ENCODE data around the gene ZC3H18. TPM values are rescaled to one million over a fixed set of nuclear protein-coding genes. Genes with fewer than 3 reads are reported as not detected.

Gene ZC3H18
- total and polyA plus RNA-seq, 2 donors from 2014 or later, result 11.4 to 38.2 TPM

- FAIRE-seq (no peak), DNase-seq (no peak)
- Histone ChIP-seq H3K27ac (ENCODE audit: low read depth in 2 of 2, low read length in 2 of 2) (no peak overlapping the region), H3K9me3 (ENCODE audit: control insufficient read depth in 2 of 3, insufficient read depth in 1 of 3, low read length in 3 of 3) (no peaks in the 10 kb centered on the region), H3K27me3 (ENCODE audit: control insufficient read depth, insufficient read depth, low read length) (peaks cover 6% of the 10 kb centered on the region), H3K4me3 (ENCODE audit: low read length in 3 of 3) (no peak overlapping the region), H3K36me3 (ENCODE audit: control insufficient read depth in 2 of 3, insufficient read depth in 3 of 3, low read length in 3 of 3) (no peaks in the 10 kb centered on the region), H3K9ac (ENCODE audit: low read length in 3 of 3) (no peak overlapping the region), H3K4me1 (ENCODE audit: control insufficient read depth in 2 of 3, insufficient read depth in 2 of 3, low read depth in 1 of 3, low read length in 3 of 3) (peaks cover 0 to 4% (median 0%) of the 10 kb centered on the region in 3 donors)
- TF ChIP-seq CTCF (IDR thresholded peaks at IDR 0.05; ENCODE audit: borderline replicate concordance, extremely low read depth, insufficient read depth), result no peak
- intact Hi-C loops (cut with DNase I), result no loop called here
These were observed 66.5 kb downstream of the ZC3H18 start for GRCh38 chr16:88636488-88637265.

DNA sequence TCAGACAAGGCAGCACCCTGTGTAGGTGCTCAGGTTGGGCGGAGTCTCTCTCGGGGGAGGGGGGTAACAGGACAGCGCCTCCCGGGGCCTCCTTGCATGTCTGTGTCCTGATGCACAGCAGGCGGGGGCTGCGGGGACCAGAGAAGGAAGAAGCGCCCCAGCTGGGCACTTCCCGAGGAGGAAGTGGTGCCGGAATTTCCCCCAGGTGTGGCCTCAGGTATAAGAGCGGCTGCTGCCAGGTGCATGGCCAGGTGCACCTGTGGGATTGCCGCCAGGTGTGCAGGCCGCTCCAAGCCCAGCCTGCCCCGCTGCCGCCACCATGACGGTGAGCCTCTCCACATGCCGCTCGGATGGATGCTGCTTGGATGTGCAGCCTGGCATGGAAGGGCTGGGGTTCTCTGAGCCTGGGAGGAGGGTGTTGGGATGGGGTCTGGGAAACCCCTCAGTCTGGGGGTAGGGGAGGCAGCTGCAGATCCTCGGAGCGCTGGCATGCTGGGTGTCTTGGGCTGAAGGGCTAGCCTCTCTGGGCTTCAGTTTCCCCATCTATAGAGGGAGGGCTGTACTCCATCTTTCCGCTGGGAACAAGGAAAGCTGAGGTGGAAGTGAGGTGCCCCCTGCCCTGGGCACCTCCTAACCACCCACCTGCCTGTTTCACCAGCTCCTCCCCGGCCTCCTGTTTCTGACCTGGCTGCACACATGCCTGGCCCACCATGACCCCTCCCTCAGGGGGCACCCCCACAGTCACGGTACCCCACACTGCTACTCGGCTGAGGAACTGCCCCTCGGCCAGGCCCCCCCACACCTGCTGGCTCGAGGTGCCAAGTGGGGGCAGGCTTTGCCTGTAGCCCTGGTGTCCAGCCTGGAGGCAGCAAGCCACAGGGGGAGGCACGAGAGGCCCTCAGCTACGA lies 68.4 kb downstream of the ZC3H18 start, which contains the start of gene IL17C:
Gene IL17C (plus strand): TSS at position 250 of the 908 bp plus-strand sequence. CDS start 70 bp downstream, at position 320.
- DNase-seq (peak in 2 of 5 donors; percentile 36 to 48), FAIRE-seq (no peak)
- intact Hi-C loops (cut with DNase I), result no loop called here
- Histone ChIP-seq H3K9ac (ENCODE audit: low read length in 3 of 3) (no peak within 1 kb of the TSS), H3K4me1 (ENCODE audit: control insufficient read depth in 2 of 3, insufficient read depth in 2 of 3, low read depth in 1 of 3, low read length in 3 of 3) (peaks cover 0 to 4% (median 0%) of the 10 kb centered on the region in 3 donors), H3K27ac (ENCODE audit: low read depth in 2 of 2, low read length in 2 of 2) (no peak within 1 kb of the TSS), H3K27me3 (ENCODE audit: control insufficient read depth, insufficient read depth, low read length) (peaks cover 6% of the 10 kb centered on the region), H3K9me3 (ENCODE audit: control insufficient read depth in 2 of 3, insufficient read depth in 1 of 3, low read length in 3 of 3) (no peaks in the 10 kb centered on the region), H3K36me3 (ENCODE audit: control insufficient read depth in 2 of 3, insufficient read depth in 3 of 3, low read length in 3 of 3) (no peaks in the 10 kb centered on the region), H3K4me3 (ENCODE audit: low read length in 3 of 3) (no peak within 1 kb of the TSS)
- no peak for TF ChIP-seq CTCF (IDR thresholded peaks at IDR 0.05; ENCODE audit: borderline replicate concordance, extremely low read depth, insufficient read depth)

- TF ChIP-seq CTCF (IDR thresholded peaks at IDR 0.05; ENCODE audit: borderline replicate concordance, extremely low read depth, insufficient read depth), result no peak
- Histone ChIP-seq H3K4me3 (ENCODE audit: low read length in 3 of 3) (no peak overlapping the region), H3K9me3 (ENCODE audit: control insufficient read depth in 2 of 3, insufficient read depth in 1 of 3, low read length in 3 of 3) (no peaks in the 10 kb centered on the region), H3K27ac (ENCODE audit: low read depth in 2 of 2, low read length in 2 of 2) (no peak overlapping the region), H3K36me3 (ENCODE audit: control insufficient read depth in 2 of 3, insufficient read depth in 3 of 3, low read length in 3 of 3) (no peaks in the 10 kb centered on the region), H3K27me3 (ENCODE audit: control insufficient read depth, insufficient read depth, low read length) (peaks cover 6% of the 10 kb centered on the region), H3K4me1 (ENCODE audit: control insufficient read depth in 2 of 3, insufficient read depth in 2 of 3, low read depth in 1 of 3, low read length in 3 of 3) (peaks cover 0 to 2% (median 0%) of the 10 kb centered on the region in 3 donors), H3K9ac (ENCODE audit: low read length in 3 of 3) (no peak overlapping the region)
- intact Hi-C loops (cut with DNase I), result no loop called here
- FAIRE-seq (no peak), DNase-seq (peak in 3 of 5 donors; percentile 19 to 78 (median 31))
These were observed 69.2 kb downstream of the ZC3H18 start for GRCh38 chr16:88639231-88640038.

Data from kidney (tissue), 14 donors.